SK-N-SH (cell line): Measurements from ENCODE around the gene SLC7A5. TPM values are rescaled to one million over a fixed set of nuclear protein-coding genes. Genes with fewer than 3 reads are reported as not detected.

Experiments used
- CTCF ChIA-PET: fragments of 300-600, 350-600 bp; formaldehyde crosslinking; extraction: SDS; loops from one replicate; lab custom pipeline; 2021; lab: Yijun Ruan, JAX
- POLR2A ChIA-PET: fragments of 350-600 bp; sonication (Branson Sonifier 250); formaldehyde crosslinking; extraction: SDS; loops from one replicate; lab custom pipeline; 2020; ENCODE audit warnings: antibody characterized with exemption, inconsistent platforms; lab: Yijun Ruan, JAX
- DNase-seq: peaks from one replicate; pipeline ENCODE4 v3.0.0; 2012
- H2AFZ ChIP-seq: fragments of 200-600 bp; sonication (generic); 2 replicates; pipeline ENCODE4 v1.8.1; 2016; ENCODE audit warnings: antibody characterized with exemption, mild to moderate bottlenecking, low read depth
- H3F3A ChIP-seq: fragments of 200-600 bp; sonication (generic); replicated peaks from 2 replicates; pipeline ENCODE3; 2016; ENCODE audit warnings: antibody characterized with exemption, mild to moderate bottlenecking; ENCODE audit not compliant: insufficient read depth
- H3K27ac ChIP-seq, 2 experiments: fragments of 200-500 bp in 1 of 2; fragments of 200-600 bp in 1 of 2; sonication (Bioruptor generic) in 1 of 2; sonication (generic), shearing (Covaris generic) in 1 of 2; 2 replicates each; pipeline versions ENCODE4 v1.5.1 to v1.6.1; 2014 to 2016; ENCODE audit warnings: low read depth in 2 of 2, inconsistent platforms in 1 of 2, low read length in 1 of 2, mild to moderate bottlenecking in 1 of 2, mixed read lengths in 1 of 2
- H3K27me3 ChIP-seq: fragments of 200-600 bp; sonication (generic), shearing (Covaris generic); 2 replicates; pipeline ENCODE4 v1.6.1; 2016; ENCODE audit warnings: mixed run types; ENCODE audit not compliant: insufficient read depth
- H3K36me3 ChIP-seq, 2 experiments: fragments of 200-500 bp in 1 of 2; fragments of 200-600 bp in 1 of 2; sonication (Bioruptor generic) in 1 of 2; sonication (generic) in 1 of 2; replicated peaks in 1 of 2; 2 replicates each; pipeline versions ENCODE3 to v1.5.1; 2014 to 2016; ENCODE audit warnings: low read length in 1 of 2, mild to moderate bottlenecking in 1 of 2; ENCODE audit not compliant: insufficient read depth in 2 of 2, control insufficient read depth in 1 of 2
- H3K4me1 ChIP-seq, 2 experiments: fragments of 200-500 bp in 1 of 2; fragments of 200-600 bp in 1 of 2; sonication (Bioruptor generic) in 1 of 2; sonication (generic), shearing (Covaris generic) in 1 of 2; 2 replicates each; pipeline versions ENCODE4 v1.5.1 to v1.6.1; 2014 to 2016; ENCODE audit warnings: low read depth in 1 of 2, low read length in 1 of 2, mixed run types in 1 of 2; ENCODE audit not compliant: insufficient read depth in 2 of 2, control insufficient read depth in 1 of 2
- H3K4me2 ChIP-seq: fragments of 200-600 bp; sonication (generic), shearing (Covaris generic); 2 replicates; pipeline ENCODE4 v1.6.1; 2017; ENCODE audit warnings: mixed run types
- H3K4me3 ChIP-seq, 2 experiments: fragments of 200-500 bp in 1 of 2; fragments of 200-600 bp in 1 of 2; sonication (Bioruptor generic) in 1 of 2; sonication (generic), shearing (Covaris generic) in 1 of 2; 2 replicates each; pipeline versions ENCODE4 v1.5.1 to v1.8.1; 2014 to 2016; ENCODE audit warnings: low read depth in 2 of 2, inconsistent platforms in 1 of 2, low read length in 1 of 2, mild to moderate bottlenecking in 1 of 2, mixed read lengths in 1 of 2, moderate library complexity in 1 of 2
- H3K79me2 ChIP-seq: fragments of 200-600 bp; sonication (generic); 2 replicates; pipeline ENCODE4 v1.8.1; 2017; ENCODE audit warnings: mild to moderate bottlenecking; ENCODE audit not compliant: insufficient read depth
- H3K9ac ChIP-seq: fragments of 200-600 bp; sonication (generic); 2 replicates; pipeline ENCODE4 v1.6.1; 2017; ENCODE audit warnings: mixed run types
- H3K9me2 ChIP-seq: fragments of 200-600 bp; sonication (generic); 2 replicates; pipeline ENCODE4 v1.6.1; 2017; ENCODE audit warnings: mixed run types
- H3K9me3 ChIP-seq: fragments of 200-600 bp; sonication (generic); 2 replicates; pipeline ENCODE4 v1.6.1; 2017; ENCODE audit warnings: mixed run types, mild to moderate bottlenecking, moderate library complexity
- H4K20me1 ChIP-seq: fragments of 200-600 bp; sonication (generic); 2 replicates; pipeline ENCODE4 v1.6.1; 2017; ENCODE audit warnings: mild to moderate bottlenecking, mixed run types; ENCODE audit not compliant: insufficient read depth
- EP300 ChIP-seq, 2 experiments: IDR thresholded peaks; 2 replicates each; pipeline versions ENCODE4 v1.4.0 to v1.6.1; 2012; ENCODE audit warnings: borderline replicate concordance in 1 of 2, low read depth in 1 of 2, low read length in 1 of 2
- FOSL2 ChIP-seq: IDR thresholded peaks from 2 replicates; pipeline ENCODE4 v1.4.0; 2012; ENCODE audit warnings: low read depth, mild to moderate bottlenecking, moderate library complexity, borderline replicate concordance
- GABPA ChIP-seq: IDR thresholded peaks from 2 replicates; pipeline ENCODE4 v1.4.0; 2012; ENCODE audit warnings: low read depth, mild to moderate bottlenecking
- JUND ChIP-seq: IDR thresholded peaks from 2 replicates; pipeline ENCODE4 v1.4.0; 2012
- NFIC ChIP-seq: IDR thresholded peaks from 2 replicates; pipeline ENCODE4 v1.4.0; 2012; ENCODE audit warnings: borderline replicate concordance
- RAD21 ChIP-seq: IDR thresholded peaks from 2 replicates; pipeline ENCODE4 v1.6.1; 2012; ENCODE audit warnings: mild to moderate bottlenecking, low read length
- RCOR1 ChIP-seq: fragments of 150-350 bp; IDR thresholded peaks from 2 replicates; pipeline ENCODE4 v1.6.1; 2017; ENCODE audit warnings: antibody characterized with exemption, low read length
- RFX5 ChIP-seq: IDR thresholded peaks from 2 replicates; pipeline ENCODE4 v1.6.1; 2012; ENCODE audit warnings: mild to moderate bottlenecking, improper control_type of control experiment, low read length
- SMC3 ChIP-seq: IDR thresholded peaks from 2 replicates; pipeline ENCODE4 v1.6.1; 2012; ENCODE audit warnings: low read depth, low read length, improper control_type of control experiment
- TCF12 ChIP-seq: IDR thresholded peaks from 2 replicates; pipeline ENCODE4 v1.4.0; 2012
- WGBS: methylation state at CpG from one replicate; pipeline ENCODE4 v1.1.6; 2017; ENCODE audit warnings: low lambda C conversion rate; 5-methylcytosine and 5-hydroxymethylcytosine counted together
- polyA plus RNA-seq, 3 experiments: library from polyadenylated mRNA; depleted of rRNA; stranded (reverse); fragments of >200 nt; gene quantifications; 2 replicates each; pipeline ENCODE4 v1.2.3, GENCODE V29; 2012
- TF ChIP-seq, protein P1 (sequence below): IDR thresholded peaks from 2 replicates; pipeline ENCODE4 v1.4.0; 2012; ENCODE audit warnings: low read depth, borderline replicate concordance
- TF ChIP-seq, protein P2 (sequence below): fragments of 150-350 bp; IDR thresholded peaks from 2 replicates; pipeline ENCODE4 v1.6.1; 2016; ENCODE audit warnings: mild to moderate bottlenecking, low read depth, low read length
- TF ChIP-seq, protein P3 (sequence below): IDR thresholded peaks from 2 replicates; pipeline ENCODE4 v1.6.1; 2012; ENCODE audit warnings: mild to moderate bottlenecking, low read depth, low read length, moderate library complexity
- TF ChIP-seq, protein P4 (sequence below): IDR thresholded peaks from 2 replicates; pipeline ENCODE4; 2012
- TF ChIP-seq, protein P5 (sequence below): fragments of 150-350 bp; IDR thresholded peaks from 2 replicates; pipeline ENCODE4 v1.6.1; 2017; ENCODE audit warnings: antibody characterized with exemption, low read length, low read depth, borderline replicate concordance
- TF ChIP-seq, protein P6 (sequence below): IDR thresholded peaks from 2 replicates; pipeline ENCODE4 v1.4.0; 2012; ENCODE audit warnings: low read depth, borderline replicate concordance
- TF ChIP-seq, protein P7 (sequence below): IDR thresholded peaks from 2 replicates; pipeline ENCODE4 v1.4.0; 2012; ENCODE audit warnings: low read depth

The SLC7A5 gene
- polyA plus RNA-seq, 1 of the 3 experiments (the other 2 are of a cell fraction): 15.1 TPM

DNA sequence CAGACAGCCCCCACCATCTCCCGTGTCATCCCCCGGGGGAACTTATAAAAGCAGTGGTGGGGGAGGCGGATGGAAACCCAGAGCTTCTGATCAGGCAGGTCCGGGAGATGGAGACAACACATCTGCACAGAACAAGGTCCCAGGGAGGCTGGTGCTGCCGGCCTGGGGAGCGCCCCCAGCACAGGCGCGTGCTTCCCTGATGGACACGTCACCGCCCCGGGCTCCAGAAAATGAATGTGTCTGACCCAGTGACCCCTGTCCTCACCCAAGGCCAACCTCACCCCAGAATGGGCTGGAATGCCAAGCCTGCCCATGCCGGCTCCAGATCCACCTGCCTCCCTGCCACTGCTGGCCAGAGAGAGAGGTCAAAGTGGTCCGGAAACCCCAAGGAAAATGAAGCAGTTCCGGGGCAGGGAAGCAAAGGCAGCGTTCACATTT lies 12.5 kb downstream of the SLC7A5 start:
- no peak overlapping the region for H3K4me3 ChIP-seq
- TF ChIP-seq EP300 (IDR thresholded peaks at IDR 0.05; ENCODE audit: borderline replicate concordance in 1 of 2, low read depth in 1 of 2, low read length in 1 of 2) (no peak), JUND (no peak), FOSL2 (no peak), TCF12 (no peak), RFX5 (no peak), RCOR1 (no peak), GABPA (no peak), NFIC (no peak), RAD21 (no peak), SMC3 (no peak)
- TF ChIP-seq, protein P1, sequence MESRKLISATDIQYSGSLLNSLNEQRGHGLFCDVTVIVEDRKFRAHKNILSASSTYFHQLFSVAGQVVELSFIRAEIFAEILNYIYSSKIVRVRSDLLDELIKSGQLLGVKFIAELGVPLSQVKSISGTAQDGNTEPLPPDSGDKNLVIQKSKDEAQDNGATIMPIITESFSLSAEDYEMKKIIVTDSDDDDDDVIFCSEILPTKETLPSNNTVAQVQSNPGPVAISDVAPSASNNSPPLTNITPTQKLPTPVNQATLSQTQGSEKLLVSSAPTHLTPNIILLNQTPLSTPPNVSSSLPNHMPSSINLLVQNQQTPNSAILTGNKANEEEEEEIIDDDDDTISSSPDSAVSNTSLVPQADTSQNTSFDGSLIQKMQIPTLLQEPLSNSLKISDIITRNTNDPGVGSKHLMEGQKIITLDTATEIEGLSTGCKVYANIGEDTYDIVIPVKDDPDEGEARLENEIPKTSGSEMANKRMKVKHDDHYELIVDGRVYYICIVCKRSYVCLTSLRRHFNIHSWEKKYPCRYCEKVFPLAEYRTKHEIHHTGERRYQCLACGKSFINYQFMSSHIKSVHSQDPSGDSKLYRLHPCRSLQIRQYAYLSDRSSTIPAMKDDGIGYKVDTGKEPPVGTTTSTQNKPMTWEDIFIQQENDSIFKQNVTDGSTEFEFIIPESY: no peak
- TF ChIP-seq, protein P2, sequence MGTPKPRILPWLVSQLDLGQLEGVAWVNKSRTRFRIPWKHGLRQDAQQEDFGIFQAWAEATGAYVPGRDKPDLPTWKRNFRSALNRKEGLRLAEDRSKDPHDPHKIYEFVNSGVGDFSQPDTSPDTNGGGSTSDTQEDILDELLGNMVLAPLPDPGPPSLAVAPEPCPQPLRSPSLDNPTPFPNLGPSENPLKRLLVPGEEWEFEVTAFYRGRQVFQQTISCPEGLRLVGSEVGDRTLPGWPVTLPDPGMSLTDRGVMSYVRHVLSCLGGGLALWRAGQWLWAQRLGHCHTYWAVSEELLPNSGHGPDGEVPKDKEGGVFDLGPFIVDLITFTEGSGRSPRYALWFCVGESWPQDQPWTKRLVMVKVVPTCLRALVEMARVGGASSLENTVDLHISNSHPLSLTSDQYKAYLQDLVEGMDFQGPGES: no peak
- TF ChIP-seq, protein P3, sequence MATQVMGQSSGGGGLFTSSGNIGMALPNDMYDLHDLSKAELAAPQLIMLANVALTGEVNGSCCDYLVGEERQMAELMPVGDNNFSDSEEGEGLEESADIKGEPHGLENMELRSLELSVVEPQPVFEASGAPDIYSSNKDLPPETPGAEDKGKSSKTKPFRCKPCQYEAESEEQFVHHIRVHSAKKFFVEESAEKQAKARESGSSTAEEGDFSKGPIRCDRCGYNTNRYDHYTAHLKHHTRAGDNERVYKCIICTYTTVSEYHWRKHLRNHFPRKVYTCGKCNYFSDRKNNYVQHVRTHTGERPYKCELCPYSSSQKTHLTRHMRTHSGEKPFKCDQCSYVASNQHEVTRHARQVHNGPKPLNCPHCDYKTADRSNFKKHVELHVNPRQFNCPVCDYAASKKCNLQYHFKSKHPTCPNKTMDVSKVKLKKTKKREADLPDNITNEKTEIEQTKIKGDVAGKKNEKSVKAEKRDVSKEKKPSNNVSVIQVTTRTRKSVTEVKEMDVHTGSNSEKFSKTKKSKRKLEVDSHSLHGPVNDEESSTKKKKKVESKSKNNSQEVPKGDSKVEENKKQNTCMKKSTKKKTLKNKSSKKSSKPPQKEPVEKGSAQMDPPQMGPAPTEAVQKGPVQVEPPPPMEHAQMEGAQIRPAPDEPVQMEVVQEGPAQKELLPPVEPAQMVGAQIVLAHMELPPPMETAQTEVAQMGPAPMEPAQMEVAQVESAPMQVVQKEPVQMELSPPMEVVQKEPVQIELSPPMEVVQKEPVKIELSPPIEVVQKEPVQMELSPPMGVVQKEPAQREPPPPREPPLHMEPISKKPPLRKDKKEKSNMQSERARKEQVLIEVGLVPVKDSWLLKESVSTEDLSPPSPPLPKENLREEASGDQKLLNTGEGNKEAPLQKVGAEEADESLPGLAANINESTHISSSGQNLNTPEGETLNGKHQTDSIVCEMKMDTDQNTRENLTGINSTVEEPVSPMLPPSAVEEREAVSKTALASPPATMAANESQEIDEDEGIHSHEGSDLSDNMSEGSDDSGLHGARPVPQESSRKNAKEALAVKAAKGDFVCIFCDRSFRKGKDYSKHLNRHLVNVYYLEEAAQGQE: no peak
- TF ChIP-seq, protein P4, sequence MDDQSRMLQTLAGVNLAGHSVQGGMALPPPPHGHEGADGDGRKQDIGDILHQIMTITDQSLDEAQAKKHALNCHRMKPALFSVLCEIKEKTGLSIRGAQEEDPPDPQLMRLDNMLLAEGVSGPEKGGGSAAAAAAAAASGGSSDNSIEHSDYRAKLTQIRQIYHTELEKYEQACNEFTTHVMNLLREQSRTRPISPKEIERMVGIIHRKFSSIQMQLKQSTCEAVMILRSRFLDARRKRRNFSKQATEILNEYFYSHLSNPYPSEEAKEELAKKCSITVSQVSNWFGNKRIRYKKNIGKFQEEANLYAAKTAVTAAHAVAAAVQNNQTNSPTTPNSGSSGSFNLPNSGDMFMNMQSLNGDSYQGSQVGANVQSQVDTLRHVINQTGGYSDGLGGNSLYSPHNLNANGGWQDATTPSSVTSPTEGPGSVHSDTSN: no peak
- TF ChIP-seq, protein P5, sequence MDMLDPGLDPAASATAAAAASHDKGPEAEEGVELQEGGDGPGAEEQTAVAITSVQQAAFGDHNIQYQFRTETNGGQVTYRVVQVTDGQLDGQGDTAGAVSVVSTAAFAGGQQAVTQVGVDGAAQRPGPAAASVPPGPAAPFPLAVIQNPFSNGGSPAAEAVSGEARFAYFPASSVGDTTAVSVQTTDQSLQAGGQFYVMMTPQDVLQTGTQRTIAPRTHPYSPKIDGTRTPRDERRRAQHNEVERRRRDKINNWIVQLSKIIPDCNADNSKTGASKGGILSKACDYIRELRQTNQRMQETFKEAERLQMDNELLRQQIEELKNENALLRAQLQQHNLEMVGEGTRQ: no peak
- TF ChIP-seq, protein P6, sequence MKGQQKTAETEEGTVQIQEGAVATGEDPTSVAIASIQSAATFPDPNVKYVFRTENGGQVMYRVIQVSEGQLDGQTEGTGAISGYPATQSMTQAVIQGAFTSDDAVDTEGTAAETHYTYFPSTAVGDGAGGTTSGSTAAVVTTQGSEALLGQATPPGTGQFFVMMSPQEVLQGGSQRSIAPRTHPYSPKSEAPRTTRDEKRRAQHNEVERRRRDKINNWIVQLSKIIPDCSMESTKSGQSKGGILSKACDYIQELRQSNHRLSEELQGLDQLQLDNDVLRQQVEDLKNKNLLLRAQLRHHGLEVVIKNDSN: no peak
- TF ChIP-seq, protein P7, sequence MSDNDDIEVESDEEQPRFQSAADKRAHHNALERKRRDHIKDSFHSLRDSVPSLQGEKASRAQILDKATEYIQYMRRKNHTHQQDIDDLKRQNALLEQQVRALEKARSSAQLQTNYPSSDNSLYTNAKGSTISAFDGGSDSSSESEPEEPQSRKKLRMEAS: no peak
- TF ChIP-seq, all 33 proteins: peak for 0
- Histone ChIP-seq H4K20me1 (peaks cover 37% of the 10 kb centered on the region), H3K4me2 (no peak overlapping the region), H3K9ac (no peak overlapping the region), H3F3A (peaks cover 3% of the 10 kb centered on the region), H3K9me3 (no peaks in the 10 kb centered on the region), H3K9me2 (no peaks in the 10 kb centered on the region), H3K27ac (peak overlapping the region in 1 of 2 experiments; percentile 94; a peak in 2 of 4 replicates), H3K4me1 (peaks cover 27 to 65% of the 10 kb centered on the region in 2 experiments), H2AFZ (no peak overlapping the region), H3K27me3 (no peaks in the 10 kb centered on the region), H3K36me3 (no peaks in the 10 kb centered on the region), H3K79me2 (peaks cover 22% of the 10 kb centered on the region)
- ChIA-PET POLR2A (no interaction called here), CTCF (interaction anchor here (1.3 to 2.7 kb wide), 3 partner anchors 15 to 78 kb away, joined by 3 to 15 read pairs (median 6); no protein-coding TSS in a partner anchor)
- DNase-seq: peak; percentile 41
- 79% methylated on average over 8 of the region's 15 CpGs for WGBS
